GM18907 (cell line): ENCODE measurements around the gene ZNF335.
"Not testable (repeated sequence)": the region's sequence is repeated elsewhere in the genome, so short reads cannot be mapped to it uniquely, and the experiment has no call there.

Source experiments
- ATAC-seq: cut with Tn5 transposase; IDR thresholded peaks from one replicate; pipeline ENCODE4 v1.9.1; 2021; ENCODE audit warnings: mild to moderate bottlenecking, moderate library complexity; ENCODE audit not compliant: unreplicated experiment

ZNF335 gene

GRCh38 chr20:46001498-46001897 is 29.5 kb upstream of the ZNF335 start:
- ATAC-seq: no peak

- no peak for ATAC-seq
Observed at GRCh38 chr20:46000262-46000996, 28.4 kb upstream of the ZNF335 start.

GRCh38 chr20:45999557-46000261 is 27.7 kb upstream of the ZNF335 start:
- ATAC-seq: no peak

- ATAC-seq: no peak
Observed at GRCh38 chr20:45998761-45999160, 26.8 kb upstream of the ZNF335 start.

- no peak for ATAC-seq
Observed at GRCh38 chr20:45998337-45998736, 26.3 kb upstream of the ZNF335 start.

GRCh38 chr20:45997187-45997586 is 25.2 kb upstream of the ZNF335 start:
- ATAC-seq: no peak

- ATAC-seq: not testable (repeated sequence)
Observed at GRCh38 chr20:45995495-45996097, 23.6 kb upstream of the ZNF335 start.

- no peak for ATAC-seq
Observed at GRCh38 chr20:45994761-45995493, 22.9 kb upstream of the ZNF335 start.

GRCh38 chr20:45993197-45993951 is 21.4 kb upstream of the ZNF335 start:
- no peak for ATAC-seq

GRCh38 chr20:45991616-45992015 is 19.6 kb upstream of the ZNF335 start:
- ATAC-seq: no peak

- not testable (repeated sequence) for ATAC-seq
Observed at GRCh38 chr20:45988830-45989229, 16.8 kb upstream of the ZNF335 start.

- no peak for ATAC-seq
Observed at GRCh38 chr20:45987108-45987780, 15.2 kb upstream of the ZNF335 start.

- ATAC-seq: no peak
Observed at GRCh38 chr20:45985573-45985972, 13.6 kb upstream of the ZNF335 start.

- no peak for ATAC-seq
Observed at GRCh38 chr20:45983279-45983743, 11.3 kb upstream of the ZNF335 start.

- no peak for ATAC-seq
Observed at GRCh38 chr20:45981261-45981660, 9.3 kb upstream of the ZNF335 start.

- ATAC-seq: no peak
Observed at GRCh38 chr20:45976086-45976485, 4.1 kb upstream of the ZNF335 start.

GRCh38 chr20:45975686-45976085 is 3.7 kb upstream of the ZNF335 start:
- ATAC-seq: no peak

- no peak for ATAC-seq
Observed at GRCh38 chr20:45974896-45975565, 3.0 kb upstream of the ZNF335 start.

GRCh38 chr20:45972500-45973183 is 639 bp upstream of the ZNF335 start:
- ATAC-seq: no peak
